IgD-negative memory B cell (primary cell): ENCODE measurements around the gene TIFAB. TPM values are rescaled to one million over a fixed set of nuclear protein-coding genes. Genes with fewer than 3 reads are reported as not detected.
"Not testable (repeated sequence)": the region's sequence is repeated elsewhere in the genome, so short reads cannot be mapped to it uniquely, and the experiment has no call there.

Source experiments
- H3K27ac Mint-ChIP-seq, 3 donors: one replicate each; pipeline ENCODE4 v1.8.0; 2020 to 2022; ENCODE audit warnings: mild to moderate bottlenecking in 3 of 3, mixed read lengths in 3 of 3, moderate library complexity in 1 of 3
- H3K27me3 Mint-ChIP-seq: one replicate; pipeline ENCODE4 v1.8.0; 2021; ENCODE audit warnings: mixed read lengths
- H3K36me3 Mint-ChIP-seq: one replicate; pipeline ENCODE4 v1.8.0; 2020; ENCODE audit warnings: mild to moderate bottlenecking, mixed read lengths
- H3K4me1 Mint-ChIP-seq, 3 donors: one replicate each; pipeline ENCODE4 v1.8.0; 2020 to 2022; ENCODE audit warnings: mixed read lengths in 3 of 3, mild to moderate bottlenecking in 1 of 3
- H3K4me3 Mint-ChIP-seq, 4 donors: one replicate each; pipeline ENCODE4 v1.8.0; 2020 to 2022; ENCODE audit warnings: mild to moderate bottlenecking in 4 of 4, mixed read lengths in 4 of 4, moderate library complexity in 3 of 4
- H3K9me3 Mint-ChIP-seq, 3 donors: one replicate each; pipeline ENCODE4 v1.8.0; 2020 to 2021; ENCODE audit warnings: mixed read lengths in 3 of 3, mild to moderate bottlenecking in 1 of 3
- polyA plus RNA-seq: library from polyadenylated mRNA; unstranded; fragments of 300-500 nt; fragmentation: Illumina TruSeq; gene quantifications from one replicate; pipeline ENCODE4 v1.2.3, GENCODE V29; 2021

TIFAB gene
- not detected for polyA plus RNA-seq

GRCh38 chr5:135452321-135453030 is at the start of gene TIFAB:
TIFAB (minus strand) TSS chr5:135452351; CDS start chr5:135449939, 2,412 bp downstream.
- peaks cover 0 to 1% (median 0%) of the 10 kb centered on the region in 3 donors for H3K9me3 Mint-ChIP-seq
- H3K27me3 Mint-ChIP-seq, result peaks cover 10% of the 10 kb centered on the region
- no peak within 1 kb of the TSS for H3K27ac Mint-ChIP-seq
- H3K36me3 Mint-ChIP-seq, result peaks cover 5% of the 10 kb centered on the region
- H3K4me1 Mint-ChIP-seq, result peaks cover 0 to 5% (median 4%) of the 10 kb centered on the region in 3 donors
- H3K4me3 Mint-ChIP-seq, result no peak within 1 kb of the TSS

- Mint-ChIP-seq H3K27ac (no peak overlapping the region), H3K36me3 (no peaks in the 10 kb centered on the region), H3K27me3 (peaks cover 12% of the 10 kb centered on the region), H3K9me3 (no peaks in the 10 kb centered on the region), H3K4me3 (no peak overlapping the region), H3K4me1 (no peaks in the 10 kb centered on the region)
These were observed 46.5 kb upstream of the TIFAB start for GRCh38 chr5:135498637-135498995.

GRCh38 chr5:135497971-135498636 is 46.0 kb upstream of the TIFAB start:
- peaks cover 10% of the 10 kb centered on the region for H3K27me3 Mint-ChIP-seq
- H3K4me3 Mint-ChIP-seq, result no peak overlapping the region
- H3K9me3 Mint-ChIP-seq, result no peaks in the 10 kb centered on the region
- H3K27ac Mint-ChIP-seq, result no peak overlapping the region
- H3K36me3 Mint-ChIP-seq, result no peaks in the 10 kb centered on the region
- no peaks in the 10 kb centered on the region for H3K4me1 Mint-ChIP-seq

- not testable (repeated sequence) for H3K4me1 Mint-ChIP-seq, H3K27ac Mint-ChIP-seq, H3K9me3 Mint-ChIP-seq, H3K36me3 Mint-ChIP-seq
- H3K4me3 Mint-ChIP-seq, result peak overlapping the region in 1 of 4 donors; percentile 64
- peaks cover 20% of the 10 kb centered on the region for H3K27me3 Mint-ChIP-seq
These were observed 43.4 kb upstream of the TIFAB start for GRCh38 chr5:135495531-135495930.

GRCh38 chr5:135494196-135494595 is 42.0 kb upstream of the TIFAB start:
- H3K27ac Mint-ChIP-seq, result no peak overlapping the region
- no peaks in the 10 kb centered on the region for H3K36me3 Mint-ChIP-seq
- H3K9me3 Mint-ChIP-seq, result no peaks in the 10 kb centered on the region
- H3K4me1 Mint-ChIP-seq, result peaks cover 0 to 5% (median 3%) of the 10 kb centered on the region in 3 donors
- peaks cover 30% of the 10 kb centered on the region for H3K27me3 Mint-ChIP-seq
- no peak overlapping the region for H3K4me3 Mint-ChIP-seq

GRCh38 chr5:135493406-135494180 is 41.4 kb upstream of the TIFAB start:
- H3K36me3 Mint-ChIP-seq, result no peaks in the 10 kb centered on the region
- H3K9me3 Mint-ChIP-seq, result no peaks in the 10 kb centered on the region
- H3K4me1 Mint-ChIP-seq, result peaks cover 0 to 5% (median 3%) of the 10 kb centered on the region in 3 donors
- peaks cover 34% of the 10 kb centered on the region for H3K27me3 Mint-ChIP-seq
- peak overlapping the region in 1 of 3 donors; percentile 53 for H3K27ac Mint-ChIP-seq
- H3K4me3 Mint-ChIP-seq, result no peak overlapping the region

GRCh38 chr5:135492319-135492626 is 40.1 kb upstream of the TIFAB start:
- no peaks in the 10 kb centered on the region for H3K36me3 Mint-ChIP-seq
- no peak overlapping the region for H3K4me3 Mint-ChIP-seq
- H3K9me3 Mint-ChIP-seq, result peaks cover 0 to 2% (median 0%) of the 10 kb centered on the region in 3 donors
- no peak overlapping the region for H3K27ac Mint-ChIP-seq
- H3K4me1 Mint-ChIP-seq, result peaks cover 0 to 10% (median 4%) of the 10 kb centered on the region in 3 donors
- peaks cover 48% of the 10 kb centered on the region for H3K27me3 Mint-ChIP-seq

- no peaks in the 10 kb centered on the region for H3K36me3 Mint-ChIP-seq
- H3K27ac Mint-ChIP-seq, result no peak overlapping the region
- H3K9me3 Mint-ChIP-seq, result peaks cover 0 to 2% (median 0%) of the 10 kb centered on the region in 3 donors
- H3K4me3 Mint-ChIP-seq, result no peak overlapping the region
- peaks cover 53% of the 10 kb centered on the region for H3K27me3 Mint-ChIP-seq
- peaks cover 0 to 10% (median 4%) of the 10 kb centered on the region in 3 donors for H3K4me1 Mint-ChIP-seq
These were observed 39.6 kb upstream of the TIFAB start for GRCh38 chr5:135491552-135492318.

GRCh38 chr5:135491038-135491551 is 38.9 kb upstream of the TIFAB start:
- Mint-ChIP-seq H3K4me1 (peaks cover 0 to 10% (median 4%) of the 10 kb centered on the region in 3 donors), H3K9me3 (peaks cover 0 to 2% (median 0%) of the 10 kb centered on the region in 3 donors), H3K4me3 (no peak overlapping the region), H3K27ac (no peak overlapping the region), H3K36me3 (no peaks in the 10 kb centered on the region), H3K27me3 (peaks cover 58% of the 10 kb centered on the region)

- Mint-ChIP-seq H3K9me3 (peaks cover 0 to 2% (median 0%) of the 10 kb centered on the region in 3 donors), H3K36me3 (no peaks in the 10 kb centered on the region), H3K27me3 (peaks cover 55% of the 10 kb centered on the region), H3K4me3 (no peak overlapping the region), H3K27ac (no peak overlapping the region), H3K4me1 (peaks cover 0 to 10% (median 4%) of the 10 kb centered on the region in 3 donors)
These were observed 38.3 kb upstream of the TIFAB start for GRCh38 chr5:135490245-135491037.

GRCh38 chr5:135489466-135490244 is 37.5 kb upstream of the TIFAB start:
- Mint-ChIP-seq H3K9me3 (peaks cover 0 to 2% (median 0%) of the 10 kb centered on the region in 3 donors), H3K27ac (peak overlapping the region in 1 of 3 donors; percentile 67), H3K36me3 (no peaks in the 10 kb centered on the region), H3K4me3 (peak overlapping the region in 1 of 4 donors; percentile 70), H3K27me3 (peaks cover 57% of the 10 kb centered on the region), H3K4me1 (peaks cover 0 to 10% (median 4%) of the 10 kb centered on the region in 3 donors)

- no peak overlapping the region for H3K27ac Mint-ChIP-seq
- H3K4me3 Mint-ChIP-seq, result no peak overlapping the region
These were observed 36.7 kb upstream of the TIFAB start for GRCh38 chr5:135488727-135489465.

More at GRCh38 chr5:135488727-135489465, 36.7 kb upstream of the TIFAB start:
- peaks cover 56% of the 10 kb centered on the region for H3K27me3 Mint-ChIP-seq
- H3K36me3 Mint-ChIP-seq, result no peaks in the 10 kb centered on the region
- H3K4me1 Mint-ChIP-seq, result peaks cover 0 to 10% (median 4%) of the 10 kb centered on the region in 3 donors
- peaks cover 0 to 2% (median 0%) of the 10 kb centered on the region in 3 donors for H3K9me3 Mint-ChIP-seq
